Suprapubic skin (tissue), 3 donors: ENCODE results near the gene PDE6A.

ENCODE experiments used
- CTCF ChIP-seq, 2 donors: fragments of 200-600 bp in 1 of 2; fragments of 450-650 bp in 1 of 2; sonication (generic) in 1 of 2; IDR thresholded peaks; one replicate each; pipeline ENCODE4 v1.5.1; 2016 to 2019; ENCODE audit warnings: antibody characterized with exemption in 2 of 2, mild to moderate bottlenecking in 1 of 2, moderate library complexity in 1 of 2
- EP300 ChIP-seq: sonication (generic); formaldehyde crosslinking; IDR thresholded peaks from one replicate; pipeline ENCODE4 v1.6.1; 2017; ENCODE audit warnings: antibody characterized with exemption
- POLR2A ChIP-seq, 2 donors: fragments of 450-650 bp; IDR thresholded peaks; one replicate each; pipeline ENCODE4 v1.6.1; 2017; ENCODE audit warnings: antibody characterized with exemption in 2 of 2, mild to moderate bottlenecking in 2 of 2, moderate library complexity in 2 of 2

GRCh38 chr5:149820536-149821510 lies 123.8 kb downstream of the PDE6A start:
- TF ChIP-seq CTCF (IDR thresholded peaks at IDR 0.05) (no peak), POLR2A (IDR thresholded peaks at IDR 0.05) (no peak), EP300 (no peak)
